ENCODE measurements around the gene SPEG.

The SPEG gene

GRCh38 chr2:219443016-219443696, 8.5 kb downstream of the SPEG start:
- H3K4me3 ChIP-seq (ENCODE audit: control insufficient read depth, low read depth, low read length): no peak overlapping the region
- no peak for TF ChIP-seq CTCF (conservative IDR thresholded peaks at IDR 0.05; ENCODE audit: control insufficient read depth, insufficient read depth, low read depth, low read length)
- no peak for DNase-seq (ENCODE audit: low read depth)

GRCh38 chr2:219443697-219444023, 9.0 kb downstream of the SPEG start:
- no peak for TF ChIP-seq CTCF (conservative IDR thresholded peaks at IDR 0.05; ENCODE audit: control insufficient read depth, insufficient read depth, low read depth, low read length)
- no peak for DNase-seq (ENCODE audit: low read depth)
- H3K4me3 ChIP-seq (ENCODE audit: control insufficient read depth, low read depth, low read length): no peak overlapping the region

GRCh38 chr2:219444566-219445091, 10.0 kb downstream of the SPEG start:
- H3K4me3 ChIP-seq (ENCODE audit: control insufficient read depth, low read depth, low read length): no peak overlapping the region
- no peak for DNase-seq (ENCODE audit: low read depth)
- no peak for TF ChIP-seq CTCF (conservative IDR thresholded peaks at IDR 0.05; ENCODE audit: control insufficient read depth, insufficient read depth, low read depth, low read length)

- no peak for DNase-seq (ENCODE audit: low read depth)
- TF ChIP-seq CTCF (conservative IDR thresholded peaks at IDR 0.05; ENCODE audit: control insufficient read depth, insufficient read depth, low read depth, low read length): no peak
- H3K4me3 ChIP-seq (ENCODE audit: control insufficient read depth, low read depth, low read length): no peak overlapping the region
Observed at GRCh38 chr2:219445220-219445640, 10.6 kb downstream of the SPEG start.

GRCh38 chr2:219446101-219446504, 11.5 kb downstream of the SPEG start:
- DNase-seq (ENCODE audit: low read depth): peak; percentile 39
- TF ChIP-seq CTCF (conservative IDR thresholded peaks at IDR 0.05; ENCODE audit: control insufficient read depth, insufficient read depth, low read depth, low read length): no peak
- no peak overlapping the region for H3K4me3 ChIP-seq (ENCODE audit: control insufficient read depth, low read depth, low read length)

GRCh38 chr2:219446689-219447088, 12.0 kb downstream of the SPEG start:
- H3K4me3 ChIP-seq (ENCODE audit: control insufficient read depth, low read depth, low read length): no peak overlapping the region
- no peak for DNase-seq (ENCODE audit: low read depth)
- TF ChIP-seq CTCF (conservative IDR thresholded peaks at IDR 0.05; ENCODE audit: control insufficient read depth, insufficient read depth, low read depth, low read length): no peak

Measured in fibroblast of mammary gland (primary cell).